Measurements from ENCODE around the gene PYCR2.

The PYCR2 gene

GRCh38 chr1:225877580-225877979 lies 46.5 kb downstream of the PYCR2 start:
- TF ChIP-seq POLR2AphosphoS5 (IDR thresholded peaks at IDR 0.05; ENCODE audit: low read depth, low read length) (no peak), REST (IDR thresholded peaks at IDR 0.05; ENCODE audit: insufficient read depth in 1 of 2, low read depth in 2 of 2, low read length in 2 of 2) (no peak), TAF1 (IDR thresholded peaks at IDR 0.05; ENCODE audit: borderline replicate concordance, insufficient read depth, low read length) (no peak), FOXP2 (optimal IDR thresholded peaks at IDR 0.05; ENCODE audit: borderline replicate concordance, extremely low read depth, extremely low read length, insufficient read depth) (no peak), SIN3A (IDR thresholded peaks at IDR 0.05; ENCODE audit: borderline replicate concordance, insufficient read depth, low read length) (no peak)

DNA sequence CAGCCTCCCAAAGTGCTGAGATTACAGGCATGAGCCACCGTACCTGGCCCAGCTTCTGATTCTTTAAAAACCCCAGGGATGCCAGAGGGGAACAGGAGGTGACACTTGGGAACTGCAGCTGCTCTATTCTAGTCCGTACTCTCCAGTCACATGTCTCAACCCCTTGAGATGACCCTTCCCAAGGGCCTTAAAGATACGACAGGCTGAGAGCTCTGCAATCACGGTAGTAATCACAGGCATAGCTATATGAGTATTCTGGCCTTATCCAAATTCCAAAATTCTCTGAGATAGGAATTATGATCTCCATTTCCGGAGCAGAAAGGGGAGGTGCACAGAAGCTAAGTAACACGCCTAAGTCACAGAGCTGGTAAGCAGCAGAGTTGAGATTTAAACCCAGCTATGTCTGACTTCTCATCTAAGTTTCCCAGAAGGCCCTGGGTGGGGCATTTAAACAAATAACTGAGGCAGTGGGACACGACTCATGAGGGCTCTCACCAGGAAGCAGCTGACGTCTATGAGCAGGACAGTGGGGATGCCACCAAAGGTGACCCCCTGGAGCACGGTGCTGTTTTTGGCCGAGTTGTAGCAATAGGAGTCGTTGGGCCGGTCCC lies 47.0 kb downstream of the PYCR2 start:
- TF ChIP-seq FOXP2 (optimal IDR thresholded peaks at IDR 0.05; ENCODE audit: borderline replicate concordance, extremely low read depth, extremely low read length, insufficient read depth) (no peak), REST (IDR thresholded peaks at IDR 0.05; ENCODE audit: insufficient read depth in 1 of 2, low read depth in 2 of 2, low read length in 2 of 2) (no peak), TAF1 (IDR thresholded peaks at IDR 0.05; ENCODE audit: borderline replicate concordance, insufficient read depth, low read length) (no peak), POLR2AphosphoS5 (IDR thresholded peaks at IDR 0.05; ENCODE audit: low read depth, low read length) (no peak), SIN3A (IDR thresholded peaks at IDR 0.05; ENCODE audit: borderline replicate concordance, insufficient read depth, low read length) (no peak)

- no peak for TF ChIP-seq SIN3A (IDR thresholded peaks at IDR 0.05; ENCODE audit: borderline replicate concordance, insufficient read depth, low read length)
- TF ChIP-seq TAF1 (IDR thresholded peaks at IDR 0.05; ENCODE audit: borderline replicate concordance, insufficient read depth, low read length) = no peak
- no peak for TF ChIP-seq REST (IDR thresholded peaks at IDR 0.05; ENCODE audit: insufficient read depth in 1 of 2, low read depth in 2 of 2, low read length in 2 of 2)
- TF ChIP-seq POLR2AphosphoS5 (IDR thresholded peaks at IDR 0.05; ENCODE audit: low read depth, low read length) = no peak
- no peak for TF ChIP-seq FOXP2 (optimal IDR thresholded peaks at IDR 0.05; ENCODE audit: borderline replicate concordance, extremely low read depth, extremely low read length, insufficient read depth)
These were observed 48.8 kb downstream of the PYCR2 start for GRCh38 chr1:225875044-225875815.

DNA sequence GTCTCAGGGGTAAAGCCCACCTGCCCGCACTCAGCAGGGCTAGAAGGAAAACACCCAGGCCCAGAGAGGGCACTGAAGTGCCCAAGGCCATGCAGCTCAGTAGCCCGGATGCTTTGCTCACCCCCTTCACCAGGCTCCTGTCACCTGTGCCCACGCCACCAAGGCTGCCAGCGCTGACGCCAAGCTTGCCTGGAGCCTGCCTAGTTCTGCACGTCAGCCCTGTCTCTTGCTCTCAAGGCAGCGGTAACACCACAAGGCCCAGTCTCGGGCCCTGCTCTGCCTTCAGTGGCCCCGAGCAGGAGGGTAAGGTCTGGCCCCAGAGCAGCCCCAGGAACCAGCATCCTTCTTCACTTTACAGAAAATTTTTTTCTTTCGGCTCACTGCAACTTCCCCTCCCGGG lies 49.6 kb downstream of the PYCR2 start:
- TF ChIP-seq POLR2AphosphoS5 (IDR thresholded peaks at IDR 0.05; ENCODE audit: low read depth, low read length) (no peak), REST (IDR thresholded peaks at IDR 0.05; ENCODE audit: insufficient read depth in 1 of 2, low read depth in 2 of 2, low read length in 2 of 2) (no peak), TAF1 (IDR thresholded peaks at IDR 0.05; ENCODE audit: borderline replicate concordance, insufficient read depth, low read length) (no peak), FOXP2 (optimal IDR thresholded peaks at IDR 0.05; ENCODE audit: borderline replicate concordance, extremely low read depth, extremely low read length, insufficient read depth) (no peak), SIN3A (IDR thresholded peaks at IDR 0.05; ENCODE audit: borderline replicate concordance, insufficient read depth, low read length) (no peak)

All from PFSK-1 (cell line).